ENCODE measurements around the gene OR8D2. TPM values are rescaled to one million over a fixed set of nuclear protein-coding genes. Genes with fewer than 3 reads are reported as not detected.

The OR8D2 gene
- total RNA-seq, 4 donors from 2014 or later: not detected

DNA sequence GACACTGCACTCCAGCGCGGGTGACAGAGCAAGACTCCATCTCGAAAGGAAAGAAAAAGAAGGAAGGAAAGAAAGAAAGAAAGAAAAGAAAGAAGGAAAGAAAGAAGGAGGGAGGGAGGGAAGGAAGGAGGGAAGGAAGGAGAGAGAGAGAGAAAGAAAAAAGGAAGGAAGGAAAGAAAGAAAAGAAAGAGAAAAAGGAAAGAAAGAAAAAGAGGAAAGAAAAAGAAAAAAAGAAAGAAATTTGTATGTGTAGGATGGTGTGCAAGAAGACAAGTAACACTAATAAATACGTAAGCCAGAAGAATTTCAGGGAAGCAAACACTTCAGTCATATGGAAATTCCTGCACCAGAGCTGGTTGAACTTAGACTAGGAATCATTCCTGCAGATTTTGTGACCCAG lies 6.9 kb downstream of the OR8D2 start:
- no peak for DNase-seq (ENCODE audit: low spot score in 2 of 2)
- no peak for TF ChIP-seq POLR2A (IDR thresholded peaks at IDR 0.05)
- TF ChIP-seq, protein P1, sequence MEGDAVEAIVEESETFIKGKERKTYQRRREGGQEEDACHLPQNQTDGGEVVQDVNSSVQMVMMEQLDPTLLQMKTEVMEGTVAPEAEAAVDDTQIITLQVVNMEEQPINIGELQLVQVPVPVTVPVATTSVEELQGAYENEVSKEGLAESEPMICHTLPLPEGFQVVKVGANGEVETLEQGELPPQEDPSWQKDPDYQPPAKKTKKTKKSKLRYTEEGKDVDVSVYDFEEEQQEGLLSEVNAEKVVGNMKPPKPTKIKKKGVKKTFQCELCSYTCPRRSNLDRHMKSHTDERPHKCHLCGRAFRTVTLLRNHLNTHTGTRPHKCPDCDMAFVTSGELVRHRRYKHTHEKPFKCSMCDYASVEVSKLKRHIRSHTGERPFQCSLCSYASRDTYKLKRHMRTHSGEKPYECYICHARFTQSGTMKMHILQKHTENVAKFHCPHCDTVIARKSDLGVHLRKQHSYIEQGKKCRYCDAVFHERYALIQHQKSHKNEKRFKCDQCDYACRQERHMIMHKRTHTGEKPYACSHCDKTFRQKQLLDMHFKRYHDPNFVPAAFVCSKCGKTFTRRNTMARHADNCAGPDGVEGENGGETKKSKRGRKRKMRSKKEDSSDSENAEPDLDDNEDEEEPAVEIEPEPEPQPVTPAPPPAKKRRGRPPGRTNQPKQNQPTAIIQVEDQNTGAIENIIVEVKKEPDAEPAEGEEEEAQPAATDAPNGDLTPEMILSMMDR (IDR thresholded peaks at IDR 0.05): no peak
- no peak overlapping the region for H3K4me3 ChIP-seq (ENCODE audit: low read depth, poor library complexity, severe bottlenecking)
- intact Hi-C loops (cut with DNase I; ENCODE audit: low total_unique reads): no loop called here
- 77 to 91% methylated on average over 4 of the region's 4 CpGs for WGBS, 2 donors

DNA sequence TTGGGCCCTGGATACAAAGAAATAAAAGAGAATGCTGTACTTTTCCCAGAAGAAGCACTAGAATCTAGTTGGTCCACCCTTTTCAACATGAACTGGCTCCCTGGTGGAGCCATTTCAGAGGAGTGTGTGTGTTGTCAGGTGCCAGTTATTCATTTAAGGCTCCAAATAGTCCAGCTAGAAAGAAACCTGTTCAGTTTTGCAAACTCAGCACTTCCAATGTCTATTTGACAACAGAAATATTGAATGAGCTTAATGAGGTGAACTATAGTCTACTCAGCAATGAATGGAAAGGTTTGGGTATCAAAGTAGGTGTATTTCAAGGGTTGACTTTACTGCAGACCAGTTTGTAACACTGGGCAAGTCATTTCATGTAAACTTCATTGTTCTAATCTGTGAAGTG lies 8.3 kb downstream of the OR8D2 start:
- intact Hi-C loops (cut with DNase I; ENCODE audit: low total_unique reads): no loop called here
- TF ChIP-seq, protein P1 (IDR thresholded peaks at IDR 0.05): no peak
- TF ChIP-seq POLR2A (IDR thresholded peaks at IDR 0.05): no peak
- no peak overlapping the region for H3K4me3 ChIP-seq (ENCODE audit: low read depth, poor library complexity, severe bottlenecking)
- no peak for DNase-seq (ENCODE audit: low spot score in 2 of 2)

DNA sequence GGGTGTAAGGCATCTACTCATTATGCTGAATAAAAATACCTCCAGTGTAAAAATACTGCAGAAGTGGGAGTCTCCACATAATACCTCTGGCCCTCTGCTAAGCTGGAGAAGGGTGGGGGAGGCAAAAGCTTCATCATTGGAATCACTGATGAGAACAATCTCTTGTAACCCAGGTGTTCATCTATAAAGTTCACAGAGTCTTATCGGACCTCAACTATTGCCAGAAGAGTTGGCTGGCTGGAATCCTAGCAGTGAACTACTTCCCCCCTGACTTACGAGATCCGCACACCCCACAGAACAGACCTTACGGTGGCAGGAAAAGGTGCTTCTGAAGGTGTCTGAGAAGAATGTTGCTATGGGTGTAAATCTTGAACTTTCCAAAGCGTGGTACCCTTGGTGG lies 8.7 kb downstream of the OR8D2 start:
- DNase-seq (ENCODE audit: low spot score in 2 of 2): no peak
- WGBS, 2 donors: 80 to 85% methylated on average over 5 of the region's 5 CpGs
- intact Hi-C loops (cut with DNase I; ENCODE audit: low total_unique reads): no loop called here
- H3K4me3 ChIP-seq (ENCODE audit: low read depth, poor library complexity, severe bottlenecking): no peak overlapping the region
- TF ChIP-seq, protein P1 (IDR thresholded peaks at IDR 0.05): no peak
- no peak for TF ChIP-seq POLR2A (IDR thresholded peaks at IDR 0.05)

DNA sequence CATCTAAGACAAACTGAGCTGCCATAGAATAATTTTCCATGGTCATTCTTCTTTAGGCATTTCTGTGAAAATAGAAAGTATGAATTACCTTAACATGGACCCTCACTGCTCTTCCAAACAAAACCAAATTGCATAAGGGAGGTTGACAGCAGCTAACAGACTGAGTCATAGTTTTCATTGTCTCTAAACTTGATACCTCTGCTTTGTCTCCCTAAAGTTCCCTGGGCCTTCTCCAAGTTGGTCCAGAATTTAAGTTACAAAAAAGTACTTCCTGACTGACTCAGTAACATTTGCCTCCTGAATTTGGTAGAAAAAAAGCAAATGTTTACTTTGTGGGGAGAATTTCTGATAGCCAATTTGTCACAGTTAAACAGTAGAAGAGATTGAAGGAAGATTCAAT lies 9.3 kb downstream of the OR8D2 start:
- intact Hi-C loops (cut with DNase I; ENCODE audit: low total_unique reads): no loop called here
- H3K4me3 ChIP-seq (ENCODE audit: low read depth, poor library complexity, severe bottlenecking): no peak overlapping the region
- DNase-seq (ENCODE audit: low spot score in 2 of 2): no peak
- TF ChIP-seq, protein P1 (IDR thresholded peaks at IDR 0.05): no peak
- no peak for TF ChIP-seq POLR2A (IDR thresholded peaks at IDR 0.05)

DNA sequence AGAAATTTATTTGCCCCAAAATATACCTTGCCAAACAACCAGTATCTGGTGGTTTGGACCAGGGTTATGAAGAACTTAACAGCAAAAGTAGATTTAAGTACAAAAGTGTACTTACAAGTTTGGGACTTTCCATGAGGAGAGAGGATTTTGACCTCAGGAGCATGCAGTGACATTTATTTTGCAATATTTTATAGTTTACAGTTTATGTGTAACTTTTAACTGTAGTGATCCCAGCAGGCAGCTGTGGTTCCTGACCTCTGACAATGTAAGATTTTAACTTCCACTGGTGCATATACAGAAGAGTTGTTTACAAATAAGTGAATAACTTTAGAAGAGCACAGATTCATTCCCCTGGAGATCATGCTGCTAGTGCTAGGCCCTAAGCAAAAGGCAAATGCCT lies 12.9 kb downstream of the OR8D2 start:
- TF ChIP-seq POLR2A (IDR thresholded peaks at IDR 0.05): no peak
- TF ChIP-seq, protein P1 (IDR thresholded peaks at IDR 0.05): no peak
- H3K4me3 ChIP-seq (ENCODE audit: low read depth, poor library complexity, severe bottlenecking): no peak overlapping the region
- DNase-seq (ENCODE audit: low spot score in 2 of 2): no peak
- intact Hi-C loops (cut with DNase I; ENCODE audit: low total_unique reads): no loop called here

DNA sequence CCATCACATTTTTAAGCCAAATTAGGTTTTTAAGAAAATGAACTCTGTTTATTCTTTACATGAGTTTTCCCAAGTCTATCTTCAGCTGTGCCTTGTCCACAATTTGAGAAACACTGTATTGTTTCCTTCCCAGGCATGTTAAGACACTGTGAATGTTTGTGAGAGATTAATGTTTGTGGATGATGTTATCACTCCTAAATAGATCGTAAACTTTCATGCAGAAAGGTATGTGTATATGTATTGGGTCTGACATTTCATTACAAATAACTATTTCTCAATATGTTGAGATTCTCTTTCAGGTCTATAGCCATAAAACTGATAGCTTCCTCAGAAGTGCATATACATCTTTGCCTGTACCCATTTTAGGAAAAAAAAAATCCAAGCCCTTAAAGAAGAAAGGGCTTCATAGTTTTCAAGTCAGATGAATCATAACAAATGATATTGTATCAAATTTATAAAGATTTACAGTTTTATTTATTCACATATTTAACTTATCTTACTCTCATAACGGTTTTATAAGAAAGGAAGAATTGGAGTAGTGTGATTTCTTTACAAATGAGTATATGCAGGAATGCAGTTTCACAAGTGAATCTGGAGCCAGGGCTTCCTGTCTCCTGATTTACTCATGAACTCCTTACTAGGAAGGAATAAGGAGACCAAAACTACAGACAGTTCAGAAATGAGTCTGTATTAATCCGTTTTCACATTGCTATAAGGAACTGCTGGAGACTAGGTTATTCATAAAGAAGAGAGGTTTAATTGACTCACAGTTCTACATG lies 17.5 kb downstream of the OR8D2 start:
- intact Hi-C loops (cut with DNase I; ENCODE audit: low total_unique reads): no loop called here
- no peak for DNase-seq (ENCODE audit: low spot score in 2 of 2)

More for the DNA sequence above, 17.5 kb downstream of the OR8D2 start:
- 33 to 45% methylated on average over 3 of the region's 3 CpGs for WGBS, 2 donors
- TF ChIP-seq, protein P1 (IDR thresholded peaks at IDR 0.05): no peak
- TF ChIP-seq POLR2A (IDR thresholded peaks at IDR 0.05): no peak
- H3K4me3 ChIP-seq (ENCODE audit: low read depth, poor library complexity, severe bottlenecking): no peak overlapping the region

All from lower leg skin (tissue), 4 donors.